ENCODE measurements around the gene ACO2.

DNA sequence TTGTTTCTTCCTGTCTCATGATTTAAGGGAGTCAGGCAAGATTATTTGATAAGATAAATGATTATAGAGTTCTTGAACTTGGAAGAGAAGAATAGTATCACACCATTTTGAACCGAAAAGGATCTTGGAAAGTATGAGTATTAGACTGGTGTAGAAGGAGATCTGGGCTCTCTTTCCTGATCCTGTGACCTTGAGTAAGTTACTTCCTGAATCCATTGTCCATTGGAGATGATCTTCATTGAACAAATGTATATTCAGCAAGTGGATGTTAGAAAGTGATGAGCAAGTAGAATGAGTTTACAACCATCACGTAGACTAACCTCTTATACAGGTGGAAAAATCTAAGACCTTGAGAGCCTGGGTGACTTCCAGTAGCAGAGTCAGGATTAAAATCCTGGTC is 2.0 kb downstream of the ACO2 start:
- TF ChIP-seq CTCF (IDR thresholded peaks at IDR 0.05) = no peak
- no peak for TF ChIP-seq POLR2AphosphoS5 (IDR thresholded peaks at IDR 0.05)
- TF ChIP-seq POLR2A (IDR thresholded peaks at IDR 0.05) = no peak
- TF ChIP-seq EP300 (IDR thresholded peaks at IDR 0.05; ENCODE audit: low read depth) = no peak
